GM19463 (cell line): ENCODE results near the gene OR2A12.
"Not testable (repeated sequence)": the region's sequence is repeated elsewhere in the genome, so short reads cannot be mapped to it uniquely, and the experiment has no call there.

ENCODE experiments used
- ATAC-seq: cut with Tn5 transposase; IDR thresholded peaks from one replicate; pipeline ENCODE4 v1.9.1; 2021; ENCODE audit warnings: mild to moderate bottlenecking, moderate library complexity; ENCODE audit not compliant: unreplicated experiment

OR2A12 gene

GRCh38 chr7:144085978-144086377, at the start of gene OR2A12:
Gene OR2A12, plus strand, starts transcription at chr7:144086278. Its CDS starts 8,830 bp downstream, at chr7:144095108.
- ATAC-seq = no peak

GRCh38 chr7:144036302-144036885, 49.7 kb upstream of the OR2A12 start:
- no peak for ATAC-seq

GRCh38 chr7:144037414-144038035, 48.6 kb upstream of the OR2A12 start:
- no peak for ATAC-seq

- ATAC-seq = no peak
These were observed 47.2 kb upstream of the OR2A12 start for GRCh38 chr7:144038887-144039286.

GRCh38 chr7:144048648-144049047, 37.4 kb upstream of the OR2A12 start, which contains the start of gene OR2A5:
Gene OR2A5, plus strand, starts transcription at chr7:144048948. Its CDS starts 1,454 bp downstream, at chr7:144050402.
- ATAC-seq = no peak

- no peak for ATAC-seq
These were observed 36.6 kb upstream of the OR2A12 start for GRCh38 chr7:144049491-144049890.

GRCh38 chr7:144050093-144050492, 36.0 kb upstream of the OR2A12 start:
- no peak for ATAC-seq

GRCh38 chr7:144050884-144051283, 35.2 kb upstream of the OR2A12 start:
- not testable (repeated sequence) for ATAC-seq

- no peak for ATAC-seq
These were observed 28.1 kb upstream of the OR2A12 start for GRCh38 chr7:144057954-144058353.

- no peak for ATAC-seq
These were observed 22.4 kb upstream of the OR2A12 start for GRCh38 chr7:144063710-144064109.

- ATAC-seq = no peak
These were observed 16.6 kb upstream of the OR2A12 start, which contains the start of gene OR2A25 for GRCh38 chr7:144069511-144069910. Gene OR2A25, plus strand, starts transcription at chr7:144069811. Its CDS starts 4,409 bp downstream, at chr7:144074220.

GRCh38 chr7:144069953-144070352, 16.1 kb upstream of the OR2A12 start:
- no peak for ATAC-seq

GRCh38 chr7:144074374-144074773, 11.7 kb upstream of the OR2A12 start:
- no peak for ATAC-seq

- ATAC-seq = no peak
These were observed 652 bp downstream of the OR2A12 start for GRCh38 chr7:144086730-144087129.

- ATAC-seq = no peak
These were observed 1.2 kb downstream of the OR2A12 start for GRCh38 chr7:144087230-144087629.

- no peak for ATAC-seq
These were observed 4.6 kb downstream of the OR2A12 start for GRCh38 chr7:144090667-144091066.

- ATAC-seq = no peak
These were observed 12.7 kb downstream of the OR2A12 start for GRCh38 chr7:144098776-144099175.

- ATAC-seq = no peak
These were observed 14.5 kb downstream of the OR2A12 start for GRCh38 chr7:144100607-144101006.

GRCh38 chr7:144102041-144102440, 16.0 kb downstream of the OR2A12 start:
- no peak for ATAC-seq

- ATAC-seq = no peak
These were observed 19.1 kb downstream of the OR2A12 start for GRCh38 chr7:144105211-144105610.

GRCh38 chr7:144109283-144109682, 23.2 kb downstream of the OR2A12 start, which contains the start of gene OR2A2:
Gene OR2A2, plus strand, starts transcription at chr7:144109583. Its CDS starts 0 bp downstream, at chr7:144109583.
- ATAC-seq = no peak

GRCh38 chr7:144110272-144110671, 24.2 kb downstream of the OR2A12 start:
- ATAC-seq = no peak
